Pancreas (tissue), 10 donors: Measurements from ENCODE around the gene KCNH1. TPM values are rescaled to one million over a fixed set of nuclear protein-coding genes. Genes with fewer than 3 reads are reported as not detected.

Source experiments
- ATAC-seq, 4 donors: fragments of 200-7000 bp; cut with Tn5 transposase; one replicate each; pipeline versions ENCODE4 v1.8.0 to v1.9.1; 2020; ENCODE audit warnings: mild to moderate bottlenecking in 4 of 4, moderate library complexity in 4 of 4
- DNase-seq, 6 donors: peaks; one replicate each; pipeline ENCODE4 v3.0.0-alpha.2; 2020
- FAIRE-seq: peaks from 2 replicates; lab custom pipeline; 2012; peaks lifted over from hg19 to GRCh38; lab: Jason Lieb, UNC
- H3K27ac ChIP-seq, 4 donors: fragments of 200-600 bp; sonication (generic); 1 replicate in 3 of 4; 2 replicates in 1 of 4; pipeline versions ENCODE4 v1.5.0 to v1.8.0; 2020
- H3K27me3 ChIP-seq, 4 donors: fragments of 200-600 bp; one replicate each; pipeline ENCODE4 v1.8.0; 2021
- H3K36me3 ChIP-seq, 3 donors: fragments of 200-600 bp; sonication (generic) in 1 of 3; one replicate each; pipeline versions ENCODE4 v1.5.0 to v1.8.0; 2020 to 2021
- H3K4me1 ChIP-seq, 3 donors: fragments of 200-600 bp; one replicate each; pipeline ENCODE4 v1.8.0; 2021
- H3K4me3 ChIP-seq, 4 donors: fragments of 200-600 bp; sonication (generic) in 2 of 4; one replicate each; pipeline versions ENCODE4 v1.5.0 to v1.8.0; 2020 to 2021
- H3K9me3 ChIP-seq, 4 donors: fragments of 200-600 bp; one replicate each; pipeline ENCODE4 v1.8.0; 2021
- WGBS, 2 donors: extraction: QIAGEN DNeasy Blood & Tissue Kit; methylation state at CpG; one replicate each; pipeline ENCODE4 v1.1.7; 2013; 5-methylcytosine and 5-hydroxymethylcytosine counted together
- intact Hi-C, 3 donors: fragments of 100-400 bp; cut with DNase I; formaldehyde crosslinking; loops; one replicate each; pipeline versions ENCODE4 v1.11.1 to v1.14.2; 2022
- polyA plus RNA-seq, 2 donors: library from polyadenylated mRNA; stranded (reverse); fragments of 200-250 nt; gene quantifications; one replicate each; pipeline ENCODE4 v1.2.3, GENCODE V29; 2013
- total RNA-seq, 6 donors: library from RNA; stranded (reverse); fragmentation: NEBNext Ultra II Directional in 4 of 6; extraction: Animal tissue kit (Norgen Biotek cat#: 25700) in 4 of 6; gene quantifications; one replicate each; pipeline versions ENCODE4 v1.2.1 to v1.2.4, GENCODE V29; 2021 to 2023
- TF ChIP-seq, protein P1 (sequence below), 4 donors: fragments of 200-600 bp; sonication (generic) in 3 of 4; IDR thresholded peaks; one replicate each; pipeline versions ENCODE4 v1.5.0 to v1.8.0; 2021; ENCODE audit warnings: antibody characterized with exemption in 4 of 4
- donor health status: healthy with polysubstance abuse.
- donor health status: DM: no; HTN: no; CAD: no; lungs with moderate emphysema.
- donor health status: DM: no; HTN: no; CAD: no.
- donor health status: control.
- donor health status: control.
- donor health status: Bipolar disorder and iron deficiency.
- donor health status: DM: yes; HTN: yes; CAD: no.
- donor health status: DM: no; HTN: no; CAD: no.
- donor health status: DM: no; HTN: no; CAD: no.
- donor health status: DM: yes; HTN: yes; CAD: no.

The KCNH1 gene
- total and polyA plus RNA-seq, 8 donors, result 0.24 to 0.61 (median 0.36) TPM

DNA sequence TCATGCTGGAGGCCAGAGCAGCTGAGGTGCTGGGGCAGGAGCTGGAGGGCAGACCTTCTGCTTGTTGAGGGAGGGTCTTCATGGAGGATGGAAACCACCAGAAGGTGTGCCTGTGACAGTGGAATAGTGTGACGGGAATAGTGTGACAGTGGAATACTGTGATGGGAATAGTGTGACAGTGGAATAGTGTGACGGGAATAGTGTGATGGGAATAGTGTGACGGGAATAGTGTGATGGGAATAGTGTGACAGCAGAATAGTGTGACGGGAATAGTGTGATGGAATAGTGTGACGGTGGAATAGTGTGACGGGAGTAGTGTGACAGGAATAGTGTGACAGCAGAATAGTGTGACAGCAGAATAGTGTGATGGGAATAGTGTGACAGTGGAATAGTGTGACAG lies 480.2 kb downstream of the KCNH1 start:
- FAIRE-seq, result peak; percentile 90

DNA sequence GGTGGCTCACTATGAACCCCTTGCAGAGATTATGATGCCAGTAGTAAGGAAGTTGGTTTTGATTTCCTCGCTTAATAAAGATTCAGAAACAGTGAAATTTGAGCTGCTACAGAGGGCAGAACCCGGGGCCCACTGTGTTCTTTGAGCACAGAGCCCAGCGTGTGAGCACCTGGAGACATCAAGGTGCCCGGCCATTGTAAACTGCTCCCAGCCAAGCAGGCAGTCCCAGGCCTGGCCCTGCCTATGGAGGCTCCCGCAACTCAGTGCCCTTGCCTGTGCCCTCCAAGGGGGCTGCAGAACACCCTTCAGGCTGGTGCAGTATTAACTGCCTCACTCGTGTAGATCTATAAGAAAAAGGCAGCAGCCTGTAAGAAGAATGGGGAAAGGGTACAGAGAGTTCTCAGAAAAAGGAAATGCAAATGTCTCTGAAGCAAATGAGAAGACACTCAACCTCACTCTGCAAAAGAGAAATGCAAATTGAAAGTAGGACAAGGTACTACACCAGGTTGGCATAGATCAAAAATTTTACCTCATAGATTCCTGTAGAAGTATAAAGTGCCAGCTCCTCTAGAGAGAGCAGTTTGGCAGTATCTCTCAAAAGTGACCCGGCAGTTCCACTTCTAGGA lies 481.5 kb downstream of the KCNH1 start:
- intact Hi-C loops, result no loop called here

More for the DNA sequence above, 480.2 kb downstream of the KCNH1 start:
- DNase-seq (no peak), ATAC-seq (peak in 1 of 4 donors; percentile 56)
- WGBS, 2 donors, result 60 to 62% methylated on average over 6 of the region's 6 CpGs
- no peaks in the 10 kb centered on the region for H3K4me1 ChIP-seq
- H3K4me3 ChIP-seq, result no peak overlapping the region
- no peak overlapping the region for H3K27ac ChIP-seq
- TF ChIP-seq, protein P1, sequence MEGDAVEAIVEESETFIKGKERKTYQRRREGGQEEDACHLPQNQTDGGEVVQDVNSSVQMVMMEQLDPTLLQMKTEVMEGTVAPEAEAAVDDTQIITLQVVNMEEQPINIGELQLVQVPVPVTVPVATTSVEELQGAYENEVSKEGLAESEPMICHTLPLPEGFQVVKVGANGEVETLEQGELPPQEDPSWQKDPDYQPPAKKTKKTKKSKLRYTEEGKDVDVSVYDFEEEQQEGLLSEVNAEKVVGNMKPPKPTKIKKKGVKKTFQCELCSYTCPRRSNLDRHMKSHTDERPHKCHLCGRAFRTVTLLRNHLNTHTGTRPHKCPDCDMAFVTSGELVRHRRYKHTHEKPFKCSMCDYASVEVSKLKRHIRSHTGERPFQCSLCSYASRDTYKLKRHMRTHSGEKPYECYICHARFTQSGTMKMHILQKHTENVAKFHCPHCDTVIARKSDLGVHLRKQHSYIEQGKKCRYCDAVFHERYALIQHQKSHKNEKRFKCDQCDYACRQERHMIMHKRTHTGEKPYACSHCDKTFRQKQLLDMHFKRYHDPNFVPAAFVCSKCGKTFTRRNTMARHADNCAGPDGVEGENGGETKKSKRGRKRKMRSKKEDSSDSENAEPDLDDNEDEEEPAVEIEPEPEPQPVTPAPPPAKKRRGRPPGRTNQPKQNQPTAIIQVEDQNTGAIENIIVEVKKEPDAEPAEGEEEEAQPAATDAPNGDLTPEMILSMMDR (IDR thresholded peaks at IDR 0.05), result no peak
- intact Hi-C loops, result no loop called here
- no peaks in the 10 kb centered on the region for H3K36me3 ChIP-seq
- H3K27me3 ChIP-seq, result no peaks in the 10 kb centered on the region
- no peaks in the 10 kb centered on the region for H3K9me3 ChIP-seq

GRCh38 chr1:210650403-210650802 lies 483.5 kb downstream of the KCNH1 start:
- no peak for ATAC-seq
- no peak for DNase-seq
- no peak for FAIRE-seq
- no peak overlapping the region for H3K4me3 ChIP-seq
- intact Hi-C loops, result no loop called here
- H3K9me3 ChIP-seq, result no peaks in the 10 kb centered on the region
- H3K4me1 ChIP-seq, result no peaks in the 10 kb centered on the region
- no peak overlapping the region for H3K27ac ChIP-seq
- 32 to 34% methylated on average over 2 of the region's 2 CpGs for WGBS, 2 donors
- no peaks in the 10 kb centered on the region for H3K36me3 ChIP-seq
- H3K27me3 ChIP-seq, result no peaks in the 10 kb centered on the region
- TF ChIP-seq, protein P1 (IDR thresholded peaks at IDR 0.05), result no peak

More for the DNA sequence above, 481.5 kb downstream of the KCNH1 start:
- Histone ChIP-seq H3K36me3 (no peaks in the 10 kb centered on the region), H3K27ac (no peak overlapping the region), H3K4me1 (no peaks in the 10 kb centered on the region), H3K4me3 (no peak overlapping the region), H3K9me3 (no peaks in the 10 kb centered on the region), H3K27me3 (no peaks in the 10 kb centered on the region)
- DNase-seq (no peak), FAIRE-seq (no peak), ATAC-seq (no peak)
- TF ChIP-seq, protein P1 (IDR thresholded peaks at IDR 0.05), result no peak
- WGBS, 2 donors, result 80 to 88% methylated on average over 7 of the region's 7 CpGs

DNA sequence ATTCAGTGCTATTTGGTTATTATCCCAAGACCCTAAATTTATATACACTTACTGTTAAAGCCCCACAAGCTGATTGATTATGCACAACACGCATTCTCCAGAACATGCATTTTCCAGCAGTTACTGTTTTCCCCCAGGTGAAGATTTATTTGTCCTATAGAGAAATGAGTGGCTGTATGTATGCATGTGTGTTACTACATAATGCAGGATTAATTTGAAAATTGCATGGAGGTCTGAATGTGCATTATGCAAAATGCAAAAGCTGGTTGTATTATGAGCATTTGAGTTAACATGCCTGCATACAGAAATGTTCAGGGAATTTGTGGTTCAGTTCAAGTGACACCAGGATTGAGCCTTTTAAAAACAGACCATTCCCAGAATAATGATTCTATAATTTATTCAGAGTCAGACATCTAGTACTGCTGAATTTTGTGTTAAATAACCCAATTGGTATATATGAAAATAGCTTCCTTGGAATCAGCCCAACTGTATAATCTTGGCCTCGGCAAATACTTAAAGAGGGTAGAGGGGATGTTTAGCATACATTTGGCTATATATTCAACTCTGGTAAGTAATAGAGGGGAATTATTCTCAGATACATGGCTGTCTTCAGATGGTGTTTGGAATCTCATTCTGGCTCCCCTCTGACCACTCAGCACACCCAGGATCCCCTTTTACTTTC lies 485.2 kb downstream of the KCNH1 start:
- intact Hi-C loops, result no loop called here
- 90 to 92% methylated on average over 2 of the region's 2 CpGs for WGBS, 2 donors

More for the DNA sequence above, 485.2 kb downstream of the KCNH1 start:
- no peak overlapping the region for H3K27ac ChIP-seq
- FAIRE-seq, result no peak
- H3K27me3 ChIP-seq, result no peaks in the 10 kb centered on the region
- H3K9me3 ChIP-seq, result no peaks in the 10 kb centered on the region
- no peaks in the 10 kb centered on the region for H3K4me1 ChIP-seq
- no peaks in the 10 kb centered on the region for H3K36me3 ChIP-seq
- no peak for ATAC-seq
- TF ChIP-seq, protein P1 (IDR thresholded peaks at IDR 0.05), result no peak
- no peak for DNase-seq
- no peak overlapping the region for H3K4me3 ChIP-seq
